Brain pericyte (primary cell): ENCODE data around the gene ALPK3.

Source experiments
- DNase-seq: peaks from one replicate; pipeline ENCODE4 v3.0.0-alpha.2; 2012; ENCODE audit warnings: low read depth, low spot score

The ALPK3 gene

DNA sequence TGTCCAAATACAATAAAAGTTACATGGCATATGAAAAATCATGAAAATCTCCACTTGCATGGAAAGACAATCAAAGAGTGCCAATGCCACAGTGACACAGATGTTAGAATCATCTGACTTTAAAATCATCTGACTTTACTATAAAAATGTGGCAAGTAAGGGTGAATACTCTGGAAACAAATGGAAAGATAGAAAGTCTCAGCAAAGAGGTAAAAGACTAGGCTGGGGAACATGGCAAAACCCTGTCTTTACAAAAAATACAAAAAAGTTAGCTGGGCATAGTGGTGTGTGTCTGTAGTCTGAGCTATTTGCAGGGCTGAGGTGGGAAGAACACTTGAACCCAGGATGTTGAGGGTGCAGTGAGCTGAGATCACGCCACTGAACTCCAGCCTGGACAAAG lies 29.1 kb downstream of the ALPK3 start:
- no peak for DNase-seq

DNA sequence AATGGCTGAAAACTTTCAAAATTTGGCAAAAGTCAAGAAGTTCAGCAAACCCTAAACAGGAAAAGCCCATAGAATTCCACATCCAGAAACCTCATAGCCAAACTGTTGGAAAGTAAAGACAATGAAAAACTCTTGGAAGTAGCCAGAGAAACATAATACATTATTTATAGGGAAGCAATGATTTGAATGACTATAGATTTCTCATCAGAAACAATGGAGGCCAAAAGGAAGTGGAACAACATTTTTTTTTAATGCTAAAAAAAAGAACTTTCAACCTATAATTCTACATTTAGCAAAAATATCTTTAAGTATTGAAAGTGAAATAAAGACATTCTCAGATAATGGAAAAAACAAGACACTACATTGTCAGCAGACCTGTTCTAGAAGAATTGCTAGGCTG lies 30.2 kb downstream of the ALPK3 start:
- DNase-seq, result no peak

DNA sequence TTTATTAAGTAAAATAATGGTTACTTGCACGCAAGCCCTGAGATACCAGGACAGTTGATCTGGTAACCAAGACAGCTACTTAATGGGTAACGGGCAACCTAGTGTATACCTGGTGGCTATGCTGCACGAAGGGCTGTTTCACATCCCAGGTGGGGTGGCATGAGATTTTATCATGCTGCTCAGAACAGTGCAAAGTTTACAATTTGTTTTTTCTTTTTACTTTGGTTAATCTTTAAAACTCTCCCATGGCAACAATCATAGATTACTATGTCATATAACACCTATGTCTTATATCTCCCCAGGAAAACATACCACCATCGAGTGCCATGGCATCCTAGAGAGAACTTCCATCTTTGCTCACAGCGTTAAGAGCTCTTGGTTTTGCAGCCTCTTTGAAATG lies 35.1 kb downstream of the ALPK3 start:
- DNase-seq, result no peak

DNA sequence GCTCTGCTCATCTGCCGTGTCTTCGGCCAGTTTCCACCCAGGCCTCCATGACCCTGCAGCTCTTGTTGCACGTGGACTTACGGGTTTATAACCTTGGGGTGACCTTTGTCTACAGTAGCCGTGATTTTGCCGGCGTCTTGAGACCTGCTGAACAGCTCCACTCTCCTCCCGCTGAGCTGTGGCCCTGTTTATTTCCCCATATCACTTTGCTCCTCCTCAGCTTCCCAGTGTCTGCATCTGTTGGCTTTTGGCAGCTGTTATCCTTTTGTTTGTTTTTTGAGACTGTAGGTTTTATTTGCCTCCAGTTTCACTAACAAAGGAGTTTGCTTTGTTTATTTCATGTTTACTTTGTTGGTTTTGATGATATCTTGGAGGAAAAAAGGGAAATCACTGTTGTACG lies 38.0 kb downstream of the ALPK3 start:
- no peak for DNase-seq

DNA sequence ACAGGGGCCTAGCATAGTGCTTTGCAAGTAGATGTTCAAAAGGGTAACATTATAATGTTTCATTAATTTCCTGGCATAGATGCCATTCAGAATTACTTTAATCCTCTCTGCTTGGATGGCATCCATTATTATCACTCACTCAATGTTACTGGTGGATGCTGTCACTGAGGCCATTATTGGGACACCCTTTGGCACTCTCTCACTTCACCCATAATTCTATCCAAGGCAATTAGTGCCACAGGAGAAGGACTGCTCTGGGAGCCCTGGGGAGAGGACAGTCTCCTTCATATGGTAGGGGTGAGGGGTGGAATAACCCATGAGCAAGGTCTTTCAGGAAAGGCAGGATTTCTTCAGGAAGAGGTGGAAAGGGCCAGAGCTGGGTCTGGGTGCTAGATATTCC lies 38.6 kb downstream of the ALPK3 start:
- no peak for DNase-seq

DNA sequence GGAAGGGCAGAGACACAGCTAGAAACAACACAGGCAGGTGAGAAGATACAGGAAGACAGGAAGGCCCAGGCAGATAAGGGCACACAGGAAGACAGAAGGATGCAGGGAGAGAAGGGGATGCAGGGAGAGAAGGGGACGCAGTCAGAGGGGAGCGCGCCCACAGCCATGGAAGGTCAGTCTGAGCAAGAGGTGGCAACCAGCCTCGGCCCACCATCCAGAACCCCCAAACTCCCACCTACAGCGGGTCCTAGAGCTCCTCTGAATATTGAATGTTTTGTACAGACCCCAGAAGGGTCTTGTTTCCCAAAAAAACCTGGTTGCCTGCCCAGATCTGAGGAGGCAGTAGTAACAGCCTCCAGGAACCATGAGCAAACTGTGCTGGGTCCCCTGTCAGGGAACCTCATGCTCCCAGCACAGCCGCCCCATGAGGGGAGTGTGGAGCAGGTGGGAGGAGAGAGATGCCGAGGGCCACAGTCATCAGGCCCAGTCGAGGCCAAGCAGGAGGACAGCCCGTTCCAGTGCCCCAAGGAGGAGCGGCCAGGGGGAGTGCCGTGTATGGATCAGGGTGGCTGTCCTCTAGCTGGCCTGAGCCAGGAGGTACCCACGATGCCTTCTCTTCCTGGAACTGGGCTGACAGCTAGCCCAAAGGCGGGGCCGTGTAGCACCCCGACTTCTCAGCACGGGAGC lies 39.7 kb downstream of the ALPK3 start:
- DNase-seq, result no peak

DNA sequence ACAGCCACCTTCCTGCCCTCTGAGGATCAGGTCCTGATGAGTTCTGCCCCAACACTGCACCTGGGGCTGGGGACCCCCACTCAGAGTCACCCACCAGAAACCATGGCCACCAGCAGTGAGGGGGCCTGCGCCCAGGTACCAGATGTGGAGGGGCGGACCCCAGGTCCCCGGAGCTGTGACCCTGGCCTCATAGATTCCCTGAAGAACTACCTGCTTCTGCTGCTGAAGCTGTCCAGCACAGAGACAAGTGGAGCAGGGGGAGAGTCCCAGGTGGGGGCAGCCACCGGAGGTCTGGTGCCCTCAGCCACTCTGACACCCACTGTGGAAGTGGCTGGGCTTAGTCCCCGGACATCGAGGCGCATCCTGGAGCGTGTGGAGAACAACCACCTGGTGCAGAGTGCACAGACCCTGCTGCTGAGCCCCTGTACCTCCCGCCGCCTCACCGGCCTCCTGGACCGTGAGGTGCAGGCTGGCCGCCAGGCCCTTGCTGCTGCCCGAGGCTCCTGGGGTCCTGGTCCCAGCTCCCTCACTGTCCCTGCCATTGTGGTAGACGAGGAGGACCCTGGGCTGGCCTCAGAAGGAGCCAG lies 40.4 kb downstream of the ALPK3 start:
- no peak for DNase-seq

DNA sequence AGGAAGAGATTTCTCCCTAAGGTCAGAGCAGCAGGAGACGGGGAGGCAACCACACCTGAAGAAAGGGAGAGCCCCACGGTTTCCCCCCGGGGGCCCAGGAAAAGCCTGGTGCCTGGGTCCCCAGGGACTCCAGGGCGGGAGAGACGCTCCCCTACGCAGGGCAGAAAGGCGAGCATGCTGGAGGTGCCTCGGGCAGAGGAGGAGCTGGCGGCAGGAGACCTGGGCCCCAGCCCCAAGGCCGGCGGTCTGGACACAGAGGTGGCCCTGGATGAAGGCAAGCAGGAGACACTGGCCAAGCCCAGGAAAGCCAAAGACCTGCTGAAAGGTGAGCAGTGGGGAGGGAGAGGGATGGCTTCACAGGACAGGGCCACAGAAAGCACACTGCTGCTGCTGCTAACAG lies 41.1 kb downstream of the ALPK3 start:
- no peak for DNase-seq

DNA sequence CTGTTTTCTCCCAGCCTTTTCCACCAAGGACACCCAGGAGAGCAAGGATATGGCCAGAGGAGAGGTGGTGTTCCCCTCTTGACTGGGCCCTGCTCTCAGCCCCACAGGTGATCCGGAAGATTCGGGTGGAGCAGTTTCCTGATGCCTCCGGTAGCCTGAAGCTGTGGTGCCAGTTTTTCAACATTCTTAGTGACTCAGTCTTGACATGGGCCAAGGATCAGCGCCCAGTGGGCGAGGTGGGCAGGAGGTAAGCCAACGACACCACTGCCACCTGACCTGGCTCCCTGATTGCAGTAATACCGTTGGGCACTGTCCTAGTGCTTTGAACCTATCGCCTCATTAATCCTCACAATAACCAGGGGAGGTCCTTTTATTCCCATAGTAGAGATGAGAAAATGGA lies 42.0 kb downstream of the ALPK3 start:
- DNase-seq, result no peak

DNA sequence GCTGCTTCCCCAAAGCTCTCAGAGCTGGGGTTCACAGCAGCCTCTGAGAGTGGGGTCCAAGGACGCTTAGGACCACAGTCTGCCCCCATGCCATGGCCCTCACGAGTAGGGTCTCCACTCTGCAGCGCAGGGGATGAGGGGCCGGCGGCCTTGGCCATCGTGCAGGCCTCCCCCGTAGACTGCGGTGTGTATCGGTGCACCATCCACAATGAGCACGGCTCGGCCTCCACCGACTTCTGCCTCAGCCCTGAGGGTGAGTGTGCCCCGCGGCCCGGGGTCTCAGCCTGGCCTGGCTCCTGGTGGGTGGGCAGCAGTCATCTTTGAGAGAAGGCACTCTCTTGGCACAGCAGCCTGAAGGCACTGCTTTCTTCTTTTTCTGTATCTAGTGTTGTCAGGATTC lies 42.5 kb downstream of the ALPK3 start:
- no peak for DNase-seq

DNA sequence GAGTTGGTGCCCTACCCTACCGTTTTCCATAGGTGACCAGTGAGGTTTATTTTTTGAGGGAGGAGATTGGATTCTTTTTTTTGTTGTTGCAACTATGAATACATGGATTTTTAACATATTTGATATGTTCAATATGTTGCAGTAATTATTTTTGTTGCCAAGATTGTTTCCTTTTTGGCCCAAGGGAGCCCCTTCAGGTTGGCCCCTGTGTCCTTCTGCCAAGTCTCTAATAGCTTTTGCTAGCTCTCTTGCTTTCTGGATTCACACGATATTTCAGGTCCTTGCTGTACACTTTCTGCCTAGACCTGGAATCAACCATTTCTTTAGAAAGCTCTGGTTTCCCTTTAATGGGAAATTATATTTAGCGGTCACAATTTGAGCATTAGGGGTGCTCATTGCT lies 44.6 kb downstream of the ALPK3 start:
- no peak for DNase-seq

DNA sequence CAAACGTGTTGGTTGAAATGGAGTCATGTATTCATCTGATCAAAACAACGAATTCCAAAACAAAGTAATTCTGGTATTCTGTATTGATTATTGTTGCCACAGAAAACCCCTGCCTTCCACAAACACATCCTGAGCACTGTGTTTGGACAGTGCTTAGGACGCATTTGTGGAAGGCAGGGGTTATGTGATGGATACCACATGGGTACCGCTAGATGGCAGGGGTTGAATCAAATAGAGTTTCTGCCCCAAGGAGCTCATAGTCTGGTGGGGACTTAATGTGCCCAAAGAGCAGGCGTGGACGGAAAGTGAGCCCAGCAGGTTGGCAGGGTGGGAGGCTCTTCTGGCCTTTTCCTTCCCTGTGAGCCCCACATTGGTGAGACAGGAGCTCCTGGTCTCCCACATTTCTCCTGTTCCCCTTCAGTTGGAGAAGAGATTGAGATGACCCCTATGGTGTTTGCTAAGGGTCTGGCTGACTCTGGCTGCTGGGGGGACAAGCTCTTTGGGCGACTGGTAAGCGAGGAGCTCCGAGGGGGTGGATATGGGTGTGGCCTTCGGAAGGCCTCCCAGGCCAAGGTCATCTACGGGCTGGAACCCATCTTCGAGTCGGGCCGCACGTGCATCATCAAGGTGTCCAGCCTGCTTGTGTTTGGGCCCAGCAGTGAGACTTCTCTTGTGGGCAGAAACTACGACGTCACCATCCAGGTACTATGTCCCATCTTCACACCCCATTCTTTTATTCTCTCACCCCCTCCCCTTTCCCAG lies 45.2 kb downstream of the ALPK3 start:
- no peak for DNase-seq

DNA sequence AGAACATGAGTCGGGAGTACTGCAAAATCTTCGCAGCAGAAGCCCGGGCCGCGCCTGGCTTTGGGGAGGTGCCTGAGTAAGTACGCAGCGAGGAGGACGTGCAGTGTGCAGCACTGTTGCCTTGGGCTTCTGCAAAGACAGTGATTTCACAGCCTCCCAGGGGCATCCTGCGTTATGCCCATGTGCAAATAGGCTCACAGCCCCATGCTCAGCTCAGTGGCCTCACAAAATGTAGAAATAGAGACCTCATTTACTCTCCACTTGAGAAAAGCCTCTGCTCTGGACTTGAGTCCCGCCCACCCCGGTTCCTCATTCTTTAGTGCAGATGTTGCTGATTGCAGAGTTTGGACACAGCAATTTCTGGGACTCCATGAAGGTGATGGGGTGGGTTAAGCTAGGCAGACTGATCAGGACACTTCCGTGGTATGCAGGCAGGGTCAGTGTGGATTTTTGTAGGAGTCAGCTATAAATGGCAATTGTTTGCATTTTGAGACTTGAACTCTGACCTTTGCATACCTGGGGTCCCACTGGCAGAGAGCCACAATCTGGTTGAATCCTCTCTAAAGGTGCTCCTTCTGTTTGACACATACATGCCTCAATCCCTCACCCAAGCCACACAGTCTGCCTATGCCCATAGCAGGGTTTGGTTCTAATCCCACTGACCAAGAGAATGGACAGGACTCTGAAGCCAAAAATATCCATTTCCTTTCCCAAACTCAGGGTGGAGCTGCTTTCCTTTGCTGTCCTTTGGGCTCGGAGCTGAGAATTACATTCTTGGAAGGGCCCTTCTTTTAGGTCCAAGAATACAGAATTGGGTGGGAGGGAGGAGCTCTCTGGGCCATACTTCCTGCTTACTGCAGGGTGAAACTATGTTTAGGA lies 46.6 kb downstream of the ALPK3 start:
- DNase-seq, result no peak

DNA sequence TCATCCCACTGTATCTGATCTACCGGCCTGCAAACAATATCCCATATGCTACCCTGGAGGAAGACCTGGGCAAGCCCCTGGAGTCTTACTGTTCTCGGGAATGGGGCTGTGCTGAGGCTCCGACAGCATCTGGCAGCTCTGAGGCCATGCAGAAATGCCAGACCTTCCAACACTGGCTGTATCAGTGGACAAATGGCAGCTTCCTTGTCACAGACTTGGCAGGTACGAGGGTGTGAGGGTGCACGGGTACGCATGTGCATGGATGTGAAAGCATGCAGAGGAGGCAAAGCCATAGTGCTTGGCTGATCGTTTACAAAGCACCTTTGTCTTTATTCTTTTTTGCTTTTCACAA lies 47.3 kb downstream of the ALPK3 start:
- no peak for DNase-seq

DNA sequence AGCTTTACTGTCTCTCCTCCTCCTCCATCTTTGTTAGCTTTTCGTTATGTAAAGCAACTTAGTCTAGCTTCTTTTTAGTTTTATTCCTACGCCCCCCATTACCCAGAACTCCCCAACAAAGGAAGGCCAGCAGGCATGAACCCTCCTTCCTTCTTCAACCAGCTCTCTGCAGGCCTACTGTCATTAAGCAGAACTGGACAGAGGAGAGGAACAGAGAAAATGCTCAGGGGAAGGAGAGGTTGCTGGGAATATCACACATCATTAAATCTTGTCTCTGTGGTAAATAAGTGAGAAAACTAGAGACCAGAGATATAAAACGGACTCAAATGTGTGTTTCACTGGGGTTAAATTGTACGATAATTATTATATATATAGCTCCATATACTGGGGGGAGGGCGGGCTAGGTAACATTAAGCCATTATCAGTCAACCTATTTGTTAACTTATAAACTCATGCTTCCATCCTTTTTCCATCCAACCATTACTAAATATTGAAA lies 48.0 kb downstream of the ALPK3 start:
- DNase-seq, result no peak

DNA sequence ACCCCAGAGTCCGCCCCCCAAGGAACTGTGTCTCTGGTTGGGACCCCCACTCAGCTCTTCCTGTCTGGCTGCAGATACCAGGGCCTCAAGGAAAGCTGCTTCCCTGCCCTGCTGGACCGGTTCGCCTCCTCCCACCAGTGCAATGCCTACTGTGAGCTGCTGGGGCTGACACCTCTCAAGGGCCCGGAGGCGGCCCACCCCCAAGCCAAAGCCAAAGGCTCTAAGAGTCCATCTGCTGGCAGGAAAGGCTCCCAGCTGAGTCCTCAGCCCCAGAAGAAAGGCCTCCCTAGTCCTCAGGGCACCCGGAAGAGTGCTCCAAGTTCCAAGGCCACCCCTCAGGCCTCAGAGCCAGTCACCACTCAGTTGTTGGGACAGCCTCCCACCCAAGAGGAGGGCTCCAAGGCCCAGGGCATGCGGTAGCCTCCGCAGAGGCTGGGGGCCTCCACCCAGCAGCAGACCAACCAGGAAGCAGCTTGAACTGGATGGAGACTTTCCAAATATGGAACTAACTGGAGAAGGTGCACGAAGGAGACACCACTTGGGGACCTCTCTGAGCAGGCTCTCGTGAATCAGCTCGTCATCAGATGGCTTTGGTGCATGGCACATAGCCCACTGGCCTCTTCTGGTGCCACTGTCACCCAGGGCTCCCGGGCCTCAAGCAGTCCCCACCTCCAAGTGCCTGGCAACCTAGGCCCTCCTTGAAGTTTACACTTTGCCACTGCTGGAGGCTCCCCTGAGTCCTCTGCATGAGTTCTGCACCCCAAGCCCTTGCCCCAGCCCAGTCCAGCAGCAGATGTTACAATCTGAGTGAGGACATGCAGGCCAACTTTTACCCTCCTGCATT lies 51.1 kb downstream of the ALPK3 start:
- no peak for DNase-seq

DNA sequence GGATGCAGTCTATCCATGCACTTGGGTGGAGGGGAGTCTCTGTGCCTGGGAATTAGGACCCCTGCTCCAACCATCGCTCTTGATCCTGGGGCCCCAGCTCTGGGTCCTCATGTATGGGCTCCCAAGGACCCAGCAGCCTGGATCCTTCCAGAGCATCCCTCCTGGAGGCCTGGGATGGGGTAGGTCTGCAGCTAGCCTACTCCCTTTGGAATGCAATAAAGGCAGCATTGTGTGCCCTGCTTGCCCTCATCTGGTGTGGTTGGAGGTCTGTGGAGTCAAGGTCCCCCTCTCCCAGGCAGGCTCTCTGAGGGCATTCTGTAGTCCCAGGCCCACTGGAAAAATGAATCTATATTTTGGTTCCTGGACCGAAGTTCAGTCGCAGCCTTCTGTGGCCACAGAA lies 52.4 kb downstream of the ALPK3 start:
- DNase-seq, result no peak

DNA sequence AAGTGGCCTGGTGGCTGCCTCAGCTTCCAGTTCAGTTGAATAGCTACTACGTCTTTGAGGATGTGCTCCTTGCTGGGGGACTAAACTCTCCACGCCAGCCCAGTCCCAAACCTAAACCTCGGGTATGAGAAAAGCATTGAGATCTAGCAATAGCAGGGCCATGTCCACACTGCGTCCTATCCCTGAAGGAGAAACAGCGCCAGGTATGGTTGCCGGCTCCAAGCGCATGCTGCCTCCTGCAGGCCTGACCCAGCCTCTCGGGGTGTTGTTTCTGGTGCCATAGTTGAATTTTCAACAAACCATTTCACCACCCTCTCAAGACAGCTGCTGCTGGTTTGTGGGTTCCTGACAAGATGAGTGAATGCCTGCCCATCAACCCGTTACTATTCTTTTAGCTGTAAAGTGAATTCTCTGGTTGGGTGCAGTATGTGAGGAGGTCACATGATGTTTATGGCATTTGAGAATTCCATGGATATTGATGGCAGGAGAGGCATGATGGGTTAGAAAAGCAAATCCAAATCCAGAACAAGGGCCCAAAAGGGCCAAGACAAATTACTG lies 54.4 kb downstream of the ALPK3 start:
- no peak for DNase-seq

DNA sequence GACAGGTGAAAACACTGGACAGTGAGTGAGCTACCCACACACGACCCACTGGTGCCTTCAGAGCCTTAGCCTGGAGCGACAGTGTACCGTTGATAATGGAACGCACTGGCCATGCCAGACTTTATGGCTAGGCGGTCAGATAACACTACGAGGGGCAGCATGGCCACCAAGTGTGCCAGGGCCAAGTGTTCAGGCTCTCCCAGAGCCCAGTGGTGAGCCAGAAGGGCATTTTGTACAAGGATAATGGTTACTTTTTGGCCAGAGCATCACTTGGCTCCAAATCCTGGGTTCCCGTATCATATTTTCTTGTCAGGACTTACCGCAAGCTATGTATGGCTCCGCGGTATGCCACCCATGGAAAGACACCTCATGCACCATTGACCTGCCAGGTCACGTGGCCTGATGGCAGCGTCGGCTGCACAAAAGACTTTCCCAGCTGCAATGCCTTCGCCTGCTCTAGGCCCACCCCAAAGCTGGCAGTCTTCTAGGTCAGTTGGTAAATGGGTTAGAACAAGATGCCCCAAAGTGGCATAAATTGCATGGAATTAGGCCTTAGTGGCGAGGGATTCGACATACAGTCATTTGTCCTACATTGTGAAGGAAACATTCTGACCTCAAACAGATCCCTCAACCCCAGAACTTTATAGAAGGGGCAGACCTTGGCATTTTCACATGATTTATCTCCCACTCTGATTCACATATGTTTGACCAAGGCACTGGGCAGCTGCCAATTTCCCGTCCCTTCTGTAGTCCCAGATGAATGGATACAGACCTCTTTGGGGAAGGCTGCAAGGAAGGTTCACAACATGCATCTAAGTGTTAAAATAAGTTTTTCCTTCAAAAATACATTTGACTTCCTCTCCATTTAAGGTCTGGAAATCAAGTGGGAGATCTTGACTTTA lies 55.1 kb downstream of the ALPK3 start:
- no peak for DNase-seq

DNA sequence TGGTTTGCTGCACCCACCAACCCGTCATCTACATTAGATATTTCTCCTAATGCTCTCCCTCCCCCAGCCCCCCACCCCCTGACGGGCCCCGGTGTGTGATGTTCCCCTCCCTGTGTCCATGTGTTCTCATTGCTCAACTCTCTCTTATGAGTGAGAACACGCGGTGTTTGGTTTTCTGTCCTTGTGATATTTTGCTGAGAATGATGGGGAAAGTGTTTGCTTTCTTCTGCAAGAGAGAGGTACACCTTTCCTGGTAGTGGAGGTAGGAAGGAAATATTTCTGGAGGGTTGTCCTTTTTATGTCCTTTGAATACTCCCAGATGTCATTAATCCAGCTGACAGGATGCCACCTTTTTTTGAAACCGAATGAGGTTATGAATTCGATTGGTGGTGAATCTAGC lies 56.8 kb downstream of the ALPK3 start:
- DNase-seq, result no peak
